GM12874 (cell line): Measurements from ENCODE around the gene L2HGDH.

ENCODE experiments used
- TF ChIP-seq, protein P1 (sequence below): IDR thresholded peaks from 2 replicates; pipeline ENCODE4 v1.5.1; 2011; ENCODE audit warnings: low read depth, mild to moderate bottlenecking, control low read depth, low read length, moderate library complexity; ENCODE audit not compliant: insufficient read depth

The L2HGDH gene

DNA sequence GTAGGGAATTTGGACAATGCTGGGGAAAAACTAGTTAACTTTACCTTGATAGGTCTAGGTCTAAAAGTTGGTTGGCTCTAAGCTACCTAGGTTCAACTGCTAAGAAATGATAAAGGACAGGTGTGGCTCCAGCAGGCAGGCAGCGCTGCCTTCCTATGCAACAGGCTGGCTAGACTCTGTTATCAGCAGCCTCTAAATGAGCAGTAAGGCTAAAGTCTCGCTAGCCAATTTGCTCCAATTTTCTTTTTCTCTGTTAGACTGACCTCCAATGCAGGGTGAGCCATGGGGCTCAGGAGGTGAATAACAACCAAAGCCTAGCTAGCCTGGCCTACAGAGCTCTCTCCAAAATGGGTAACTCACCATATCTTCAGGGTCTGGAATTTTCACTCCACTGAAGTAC is 26.6 kb upstream of the L2HGDH start:
- TF ChIP-seq, protein P1, sequence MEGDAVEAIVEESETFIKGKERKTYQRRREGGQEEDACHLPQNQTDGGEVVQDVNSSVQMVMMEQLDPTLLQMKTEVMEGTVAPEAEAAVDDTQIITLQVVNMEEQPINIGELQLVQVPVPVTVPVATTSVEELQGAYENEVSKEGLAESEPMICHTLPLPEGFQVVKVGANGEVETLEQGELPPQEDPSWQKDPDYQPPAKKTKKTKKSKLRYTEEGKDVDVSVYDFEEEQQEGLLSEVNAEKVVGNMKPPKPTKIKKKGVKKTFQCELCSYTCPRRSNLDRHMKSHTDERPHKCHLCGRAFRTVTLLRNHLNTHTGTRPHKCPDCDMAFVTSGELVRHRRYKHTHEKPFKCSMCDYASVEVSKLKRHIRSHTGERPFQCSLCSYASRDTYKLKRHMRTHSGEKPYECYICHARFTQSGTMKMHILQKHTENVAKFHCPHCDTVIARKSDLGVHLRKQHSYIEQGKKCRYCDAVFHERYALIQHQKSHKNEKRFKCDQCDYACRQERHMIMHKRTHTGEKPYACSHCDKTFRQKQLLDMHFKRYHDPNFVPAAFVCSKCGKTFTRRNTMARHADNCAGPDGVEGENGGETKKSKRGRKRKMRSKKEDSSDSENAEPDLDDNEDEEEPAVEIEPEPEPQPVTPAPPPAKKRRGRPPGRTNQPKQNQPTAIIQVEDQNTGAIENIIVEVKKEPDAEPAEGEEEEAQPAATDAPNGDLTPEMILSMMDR, result no peak

DNA sequence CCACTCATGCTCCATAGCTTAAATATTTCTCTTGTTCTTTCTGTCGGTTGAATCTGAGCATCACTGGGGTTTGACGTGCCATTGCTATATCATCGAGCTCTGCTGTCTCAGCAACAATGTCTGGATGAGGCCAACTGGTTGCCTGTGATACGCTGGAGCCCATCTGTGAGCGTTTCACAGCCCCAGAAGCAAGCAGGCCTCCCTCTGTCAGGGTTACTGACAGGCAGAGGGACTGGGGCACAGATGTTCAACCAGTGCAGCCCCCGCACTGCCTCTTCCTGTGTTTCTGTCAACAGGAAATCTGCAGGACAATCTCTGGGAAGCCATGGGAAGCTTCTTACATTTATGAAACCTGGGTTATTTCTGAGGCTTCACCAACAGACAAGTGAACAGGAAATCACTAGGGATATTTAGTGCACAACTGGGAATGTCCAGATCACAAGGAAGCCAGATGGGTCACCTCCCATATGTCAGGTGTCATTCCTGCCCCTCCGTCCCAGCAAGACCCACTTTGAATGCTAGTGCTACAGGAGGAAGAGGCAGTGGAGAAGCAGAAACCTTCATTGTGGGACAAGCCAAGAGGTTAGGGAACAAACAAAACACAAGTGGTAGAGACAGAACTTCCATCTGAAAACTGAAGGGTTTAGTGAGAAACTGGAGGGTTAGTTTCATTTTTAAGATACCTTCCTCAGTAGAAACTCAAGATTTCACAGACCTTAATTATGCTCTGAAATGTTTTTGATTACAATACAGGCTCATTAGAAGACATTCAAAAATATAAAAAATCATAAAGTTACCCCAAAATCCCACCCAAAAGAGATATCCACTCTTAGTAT is 24.2 kb upstream of the L2HGDH start:
- TF ChIP-seq, protein P1, result no peak

DNA sequence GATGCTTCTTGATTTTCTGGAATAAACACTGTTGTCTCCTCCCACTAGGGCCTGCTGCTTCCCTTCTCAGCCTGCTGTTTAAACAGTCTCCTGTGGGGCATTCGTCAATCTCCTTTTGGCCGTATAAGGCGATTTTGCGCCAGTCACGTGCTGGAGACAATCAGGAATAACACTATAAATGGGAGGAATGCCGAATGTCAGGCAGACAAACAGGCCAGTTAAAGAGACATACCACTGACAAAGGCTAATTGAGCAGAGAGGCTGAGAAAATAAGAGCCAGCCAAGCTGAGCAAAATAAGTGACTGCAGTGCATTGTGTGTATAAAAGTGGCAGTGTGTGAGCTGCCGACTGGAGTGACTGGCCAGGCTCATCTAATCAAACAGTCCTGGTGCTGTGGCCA is 23.4 kb upstream of the L2HGDH start:
- TF ChIP-seq, protein P1, result no peak

DNA sequence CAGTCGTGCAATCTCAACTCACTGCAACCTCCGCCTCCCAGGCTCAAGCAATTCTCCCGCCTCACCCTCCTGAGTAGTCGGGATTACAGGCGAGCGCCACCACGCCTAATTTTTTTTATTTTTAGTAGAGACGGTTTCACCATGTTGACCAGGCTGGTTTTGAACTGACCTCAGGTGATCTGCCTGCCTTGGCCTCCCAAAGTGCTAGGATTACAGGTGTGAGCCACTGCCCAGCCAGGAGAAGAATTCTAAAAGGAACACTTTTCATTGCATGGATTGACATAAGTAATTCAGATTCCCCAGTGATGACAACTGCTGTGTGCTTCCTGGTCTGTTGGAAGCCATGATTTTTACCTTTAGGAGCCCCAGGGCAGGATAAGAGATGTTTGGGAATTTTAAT is 22.2 kb upstream of the L2HGDH start:
- TF ChIP-seq, protein P1, result no peak

DNA sequence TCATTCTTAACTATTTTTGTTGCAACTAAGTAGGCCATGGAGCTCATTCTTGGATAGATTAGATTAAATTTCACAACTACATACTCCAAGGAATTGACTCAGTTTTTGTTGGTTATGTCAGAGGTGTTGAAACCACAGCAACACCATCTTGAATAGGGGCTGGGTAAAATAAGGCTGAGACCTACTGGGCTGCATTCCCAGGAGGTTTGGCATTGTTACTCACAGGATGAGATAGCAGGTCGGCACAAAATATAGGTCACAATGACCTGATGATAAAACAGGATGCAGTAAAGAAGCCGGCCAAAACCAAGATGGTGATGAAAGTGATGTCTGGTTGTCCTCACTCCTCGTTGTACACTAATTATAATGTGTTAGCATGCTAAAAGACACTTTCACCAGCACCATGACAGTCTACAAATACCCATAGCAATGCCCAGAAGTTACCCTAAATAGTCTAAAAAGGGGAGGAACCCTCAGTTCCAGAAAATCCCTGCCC is 21.0 kb upstream of the L2HGDH start:
- TF ChIP-seq, protein P1, result no peak

DNA sequence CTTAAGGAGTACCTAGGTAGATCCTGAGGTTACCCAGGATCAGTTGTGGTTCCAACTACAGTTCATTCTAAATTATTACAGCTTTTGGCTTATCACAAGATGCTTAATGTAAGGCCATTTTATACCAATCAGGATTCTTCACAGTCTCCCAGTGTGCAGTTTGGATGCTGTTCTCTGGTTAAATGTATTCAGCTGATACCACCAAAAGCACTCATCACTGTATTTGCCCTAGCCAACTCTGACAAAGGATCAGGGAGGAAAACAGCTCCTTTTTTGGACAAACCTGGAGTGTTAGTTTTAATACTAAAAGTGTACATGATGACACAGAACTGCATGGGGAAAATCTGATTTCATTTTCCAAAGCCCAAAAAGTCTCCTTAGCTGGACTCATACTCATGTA is 19.6 kb upstream of the L2HGDH start:
- TF ChIP-seq, protein P1, result no peak

DNA sequence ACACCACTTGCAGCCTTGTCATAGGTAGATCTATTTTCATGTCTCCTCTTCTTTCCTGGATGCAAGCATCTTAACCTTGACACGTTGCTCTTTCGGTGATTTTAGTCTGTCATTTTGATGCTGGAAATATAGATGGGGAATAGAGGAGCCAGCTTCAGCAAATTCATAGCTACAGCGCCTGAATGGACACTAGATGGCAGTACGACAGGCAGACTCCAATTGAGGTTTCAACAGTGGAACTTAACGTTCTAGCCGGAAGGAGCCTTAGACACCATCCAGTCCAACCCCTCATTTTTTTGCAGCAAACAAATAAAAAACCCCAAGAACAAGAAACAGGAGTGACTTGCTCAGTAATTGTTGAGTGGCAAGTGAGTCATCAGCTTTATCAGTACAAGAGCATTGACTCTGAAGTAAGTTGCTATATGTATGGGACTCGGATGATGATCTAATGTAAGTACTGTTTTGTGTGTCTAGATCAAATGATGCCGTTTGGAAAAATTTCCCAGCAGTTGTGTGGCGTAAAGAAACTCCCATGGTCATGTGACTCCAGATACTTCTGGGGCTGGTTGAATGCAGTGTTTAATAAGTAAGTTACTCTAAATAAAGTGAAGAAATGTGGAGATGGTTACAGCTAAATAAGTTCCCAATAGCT is 9.1 kb upstream of the L2HGDH start:
- TF ChIP-seq, protein P1, result peak; percentile 80
